ENCODE measurements around the gene ZBTB45. TPM values are rescaled to one million over a fixed set of nuclear protein-coding genes. Genes with fewer than 3 reads are reported as not detected.

Gene ZBTB45
- total and polyA plus RNA-seq, 10 of the 15 experiments (the other 5 are each of a cell fraction or from before 2014, with no cell fraction given): 0.29 to 17.2 (median 4.2) TPM

DNA sequence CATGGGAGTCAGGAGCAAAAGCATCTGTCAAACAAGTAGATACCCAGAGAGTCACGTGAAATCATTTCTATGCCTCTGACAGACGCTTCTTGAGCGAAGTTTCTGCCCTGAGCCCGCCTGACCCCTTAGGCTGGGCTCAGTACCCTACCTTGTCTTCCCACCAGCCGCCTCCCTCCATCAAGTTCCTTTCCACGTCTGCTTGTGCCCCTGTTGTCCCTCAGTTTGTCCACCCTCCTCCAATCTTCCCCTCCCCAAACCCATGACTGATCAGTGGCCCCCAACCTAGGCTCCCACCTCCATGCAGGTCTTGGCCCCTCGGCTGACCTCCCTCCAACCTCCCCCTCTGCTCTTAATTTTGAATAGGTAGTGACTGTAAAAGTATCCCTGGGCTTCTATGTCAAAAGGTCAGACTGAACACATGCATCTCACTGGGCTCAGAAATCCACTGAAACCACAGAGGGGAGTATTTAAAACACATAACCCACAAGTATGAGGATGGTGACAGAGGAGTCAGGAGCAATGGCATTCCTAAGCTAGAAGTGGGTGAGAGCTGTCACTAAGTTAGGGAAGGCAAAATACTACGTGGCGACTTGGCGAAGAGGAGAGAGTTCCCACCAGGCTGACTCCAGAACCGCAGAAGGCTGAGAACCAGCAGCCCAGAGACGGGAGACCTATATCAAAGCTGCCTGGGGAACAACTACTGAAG lies 45.2 kb downstream of the ZBTB45 start:
- Histone ChIP-seq H3K4me3 (no peak overlapping the region), H4K20me1 (ENCODE audit: control insufficient read depth, insufficient read depth) (no peaks in the 10 kb centered on the region), H3K79me2 (ENCODE audit: control insufficient read depth, insufficient read depth, low read length) (no peaks in the 10 kb centered on the region; the same call in none of the 2 replicates), H3K36me3 (ENCODE audit: control insufficient read depth in 2 of 2, insufficient read depth in 2 of 2, low read length in 1 of 2) (peaks cover 7% of the 10 kb centered on the region in 2 experiments), H3K27me3 (replicated peaks in 1 of 2; ENCODE audit: control insufficient read depth in 2 of 2, insufficient read depth in 2 of 2, low read length in 1 of 2) (no peaks in the 10 kb centered on the region), H3K4me1 (ENCODE audit: control insufficient read depth, insufficient read depth, low read length) (peaks cover 21% of the 10 kb centered on the region), H3K27ac (ENCODE audit: control insufficient read depth, insufficient read depth) (no peak overlapping the region), H3K4me2 (ENCODE audit: control insufficient read depth, insufficient read depth) (peak overlapping the region; percentile 83; the same call in 1 of the 2 replicates), H2AFZ (ENCODE audit: control insufficient read depth, low read depth, low read length) (no peak overlapping the region), H3K9me3 (replicated peaks; ENCODE audit: control insufficient read depth, insufficient read depth, low read length) (no peaks in the 10 kb centered on the region), H3K9ac (ENCODE audit: control insufficient read depth, insufficient read depth, low read length) (no peak overlapping the region; the same call in 1 of the 2 replicates)
- intact Hi-C loops (cut with micrococcal nuclease; ENCODE audit: unreplicated experiment) (no loop called here), in situ Hi-C loops (cut with MboI) (no loop called here)
- POLR2A ChIA-PET: interaction anchor here (1.9 kb wide), 1 partner anchor 112 kb away, joined by 5 read pairs; the partner anchor contains the start of gene ZNF497
- ATAC-seq (no peak), DNase-seq (ENCODE audit: low read depth, low spot score) (no peak), FAIRE-seq (no peak)
- RAD21 ChIA-PET (ENCODE audit: unreplicated experiment): no interaction called here
- SMC1A ChIA-PET (ENCODE audit: uncharacterized antibody, unreplicated experiment): interaction anchor here (0.9 to 1.3 kb wide), 2 partner anchors 14 to 22 kb away, joined by 3 read pairs; partner anchors contain the start of gene ZNF324B
- CTCF ChIA-PET: no interaction called here
- WGBS (ENCODE audit: insufficient coverage, insufficient replicate concordance, low lambda C conversion rate, missing lambda C conversion rate): 87% methylated on average over 12 of the region's 12 CpGs
- BruUV-seq (replicated peaks): no TSS peak
- no peak for TF ChIP-seq EGR1 (IDR thresholded peaks at IDR 0.05; ENCODE audit: borderline replicate concordance in 1 of 2, low read depth in 2 of 2, low read length in 2 of 2)
- TF ChIP-seq SUPT20H (IDR thresholded peaks at IDR 0.05; ENCODE audit: borderline replicate concordance, control insufficient read depth, low read depth, low read length): no peak
- TF ChIP-seq CTCF (IDR thresholded peaks at IDR 0.05 in 2 of 3, conservative IDR thresholded peaks at IDR 0.05 in 1 of 3; ENCODE audit: control insufficient read depth in 2 of 3, extremely low read depth in 1 of 3, insufficient read depth in 1 of 3, low read depth in 3 of 3, low read length in 3 of 3): no peak
- TF ChIP-seq, protein P1, sequence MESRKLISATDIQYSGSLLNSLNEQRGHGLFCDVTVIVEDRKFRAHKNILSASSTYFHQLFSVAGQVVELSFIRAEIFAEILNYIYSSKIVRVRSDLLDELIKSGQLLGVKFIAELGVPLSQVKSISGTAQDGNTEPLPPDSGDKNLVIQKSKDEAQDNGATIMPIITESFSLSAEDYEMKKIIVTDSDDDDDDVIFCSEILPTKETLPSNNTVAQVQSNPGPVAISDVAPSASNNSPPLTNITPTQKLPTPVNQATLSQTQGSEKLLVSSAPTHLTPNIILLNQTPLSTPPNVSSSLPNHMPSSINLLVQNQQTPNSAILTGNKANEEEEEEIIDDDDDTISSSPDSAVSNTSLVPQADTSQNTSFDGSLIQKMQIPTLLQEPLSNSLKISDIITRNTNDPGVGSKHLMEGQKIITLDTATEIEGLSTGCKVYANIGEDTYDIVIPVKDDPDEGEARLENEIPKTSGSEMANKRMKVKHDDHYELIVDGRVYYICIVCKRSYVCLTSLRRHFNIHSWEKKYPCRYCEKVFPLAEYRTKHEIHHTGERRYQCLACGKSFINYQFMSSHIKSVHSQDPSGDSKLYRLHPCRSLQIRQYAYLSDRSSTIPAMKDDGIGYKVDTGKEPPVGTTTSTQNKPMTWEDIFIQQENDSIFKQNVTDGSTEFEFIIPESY (IDR thresholded peaks at IDR 0.05): no peak
- no peak for TF ChIP-seq FOS (IDR thresholded peaks at IDR 0.05; ENCODE audit: borderline replicate concordance, extremely low read depth, insufficient read length)
- no peak for TF ChIP-seq CBX3 (IDR thresholded peaks at IDR 0.05; ENCODE audit: borderline replicate concordance, low read depth)
- no peak for TF ChIP-seq ZSCAN29 (IDR thresholded peaks at IDR 0.05)
- TF ChIP-seq EZH2 (IDR thresholded peaks at IDR 0.05; ENCODE audit: borderline replicate concordance, control insufficient read depth, low read depth, low read length): no peak
- no peak for TF ChIP-seq IKZF1 (conservative IDR thresholded peaks at IDR 0.05)
- TF ChIP-seq, protein P2, sequence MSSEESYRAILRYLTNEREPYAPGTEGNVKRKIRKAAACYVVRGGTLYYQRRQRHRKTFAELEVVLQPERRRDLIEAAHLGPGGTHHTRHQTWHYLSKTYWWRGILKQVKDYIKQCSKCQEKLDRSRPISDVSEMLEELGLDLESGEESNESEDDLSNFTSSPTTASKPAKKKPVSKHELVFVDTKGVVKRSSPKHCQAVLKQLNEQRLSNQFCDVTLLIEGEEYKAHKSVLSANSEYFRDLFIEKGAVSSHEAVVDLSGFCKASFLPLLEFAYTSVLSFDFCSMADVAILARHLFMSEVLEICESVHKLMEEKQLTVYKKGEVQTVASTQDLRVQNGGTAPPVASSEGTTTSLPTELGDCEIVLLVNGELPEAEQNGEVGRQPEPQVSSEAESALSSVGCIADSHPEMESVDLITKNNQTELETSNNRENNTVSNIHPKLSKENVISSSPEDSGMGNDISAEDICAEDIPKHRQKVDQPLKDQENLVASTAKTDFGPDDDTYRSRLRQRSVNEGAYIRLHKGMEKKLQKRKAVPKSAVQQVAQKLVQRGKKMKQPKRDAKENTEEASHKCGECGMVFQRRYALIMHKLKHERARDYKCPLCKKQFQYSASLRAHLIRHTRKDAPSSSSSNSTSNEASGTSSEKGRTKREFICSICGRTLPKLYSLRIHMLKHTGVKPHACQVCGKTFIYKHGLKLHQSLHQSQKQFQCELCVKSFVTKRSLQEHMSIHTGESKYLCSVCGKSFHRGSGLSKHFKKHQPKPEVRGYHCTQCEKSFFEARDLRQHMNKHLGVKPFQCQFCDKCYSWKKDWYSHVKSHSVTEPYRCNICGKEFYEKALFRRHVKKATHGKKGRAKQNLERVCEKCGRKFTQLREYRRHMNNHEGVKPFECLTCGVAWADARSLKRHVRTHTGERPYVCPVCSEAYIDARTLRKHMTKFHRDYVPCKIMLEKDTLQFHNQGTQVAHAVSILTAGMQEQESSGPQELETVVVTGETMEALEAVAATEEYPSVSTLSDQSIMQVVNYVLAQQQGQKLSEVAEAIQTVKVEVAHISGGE (CRISPR knock-in tag; IDR thresholded peaks at IDR 0.05): no peak
- TF ChIP-seq JUND (IDR thresholded peaks at IDR 0.05; ENCODE audit: low read depth, low read length): no peak
- no peak for TF ChIP-seq HSF1 (IDR thresholded peaks at IDR 0.05; ENCODE audit: low read depth, low read length)
- no peak for TF ChIP-seq FOXM1 (IDR thresholded peaks at IDR 0.05; ENCODE audit: low read depth, low read length)

All from GM12878 (cell line).